OCI-LY3 (cell line): ENCODE data around the gene RGS6.

ENCODE experiments used
- EZH2phosphoT487 ChIP-seq: fragments of 200-600 bp; shearing (Covaris generic); IDR thresholded peaks from 2 replicates; pipeline ENCODE4 v1.6.1; 2018; ENCODE audit warnings: antibody characterized with exemption, mixed run types, low read depth
- TF ChIP-seq, protein P1 (sequence below): fragments of 200-600, 300-600 bp; sonication (generic); IDR thresholded peaks from 2 replicates; pipeline ENCODE4 v1.5.1; 2014; ENCODE audit warnings: antibody characterized with exemption, low read length, low read depth

DNA sequence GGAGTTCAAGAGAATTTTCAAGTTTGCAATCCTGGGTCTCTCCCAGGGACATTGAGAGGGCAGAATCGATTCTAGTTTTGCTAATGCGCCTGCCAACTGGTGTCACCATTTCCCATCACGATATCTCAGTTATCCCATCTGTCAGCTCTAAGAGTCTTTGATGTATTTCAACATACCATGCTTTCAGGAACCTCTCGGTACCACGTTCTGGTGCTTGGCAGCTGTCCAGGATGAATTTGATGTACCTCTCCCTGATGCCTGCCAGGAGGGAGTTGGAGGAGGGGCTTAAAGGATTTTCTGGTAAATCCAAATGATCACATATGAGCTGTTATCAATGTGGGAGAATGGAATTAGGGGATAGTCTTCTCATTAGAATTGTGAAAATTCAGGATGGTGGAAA lies 332.5 kb downstream of the RGS6 start:
- TF ChIP-seq, protein P1, sequence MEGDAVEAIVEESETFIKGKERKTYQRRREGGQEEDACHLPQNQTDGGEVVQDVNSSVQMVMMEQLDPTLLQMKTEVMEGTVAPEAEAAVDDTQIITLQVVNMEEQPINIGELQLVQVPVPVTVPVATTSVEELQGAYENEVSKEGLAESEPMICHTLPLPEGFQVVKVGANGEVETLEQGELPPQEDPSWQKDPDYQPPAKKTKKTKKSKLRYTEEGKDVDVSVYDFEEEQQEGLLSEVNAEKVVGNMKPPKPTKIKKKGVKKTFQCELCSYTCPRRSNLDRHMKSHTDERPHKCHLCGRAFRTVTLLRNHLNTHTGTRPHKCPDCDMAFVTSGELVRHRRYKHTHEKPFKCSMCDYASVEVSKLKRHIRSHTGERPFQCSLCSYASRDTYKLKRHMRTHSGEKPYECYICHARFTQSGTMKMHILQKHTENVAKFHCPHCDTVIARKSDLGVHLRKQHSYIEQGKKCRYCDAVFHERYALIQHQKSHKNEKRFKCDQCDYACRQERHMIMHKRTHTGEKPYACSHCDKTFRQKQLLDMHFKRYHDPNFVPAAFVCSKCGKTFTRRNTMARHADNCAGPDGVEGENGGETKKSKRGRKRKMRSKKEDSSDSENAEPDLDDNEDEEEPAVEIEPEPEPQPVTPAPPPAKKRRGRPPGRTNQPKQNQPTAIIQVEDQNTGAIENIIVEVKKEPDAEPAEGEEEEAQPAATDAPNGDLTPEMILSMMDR, result no peak
- TF ChIP-seq EZH2phosphoT487, result no peak
